ENCODE results near the gene TENM4.
A peak's percentile ranks its signal among the peaks of the same experiment; 100 is the strongest.

TENM4 gene

DNA sequence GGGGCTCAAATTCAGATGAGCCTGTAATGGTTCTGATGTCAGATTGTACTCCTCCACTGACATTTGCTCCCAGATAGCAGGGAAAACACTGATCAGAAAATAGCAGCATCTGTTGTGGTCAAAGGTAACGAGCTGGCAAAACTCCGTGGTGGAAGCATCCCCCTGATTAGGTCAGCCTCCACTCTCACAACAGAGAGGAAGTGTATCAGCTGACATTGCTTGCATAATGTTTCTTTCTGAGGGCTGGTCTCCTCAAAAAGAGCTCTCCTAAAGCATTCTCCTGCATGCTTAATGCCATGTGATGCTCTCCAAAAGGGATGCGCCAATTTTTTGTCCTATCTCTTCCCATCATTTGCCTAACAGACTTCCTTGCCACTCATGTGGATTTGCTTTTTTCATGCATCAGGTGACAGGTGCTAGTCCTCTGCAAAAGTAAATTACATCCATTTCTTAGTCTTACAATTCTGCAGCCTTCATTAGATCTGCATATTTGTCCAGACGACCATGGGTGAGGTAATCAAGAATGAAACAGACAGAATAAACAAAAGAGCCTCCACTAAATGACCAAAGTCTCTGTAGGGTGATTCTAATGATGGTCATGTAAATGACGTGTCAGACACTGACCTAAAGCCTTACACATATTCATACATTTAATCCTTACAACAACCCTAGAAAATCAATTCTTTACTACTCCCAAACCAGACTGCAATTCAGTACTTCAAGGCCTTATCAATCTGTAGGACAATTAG, 6.4 kb upstream of the TENM4 start:
- DNase-seq (ENCODE audit: low spot score) = no peak

DNA sequence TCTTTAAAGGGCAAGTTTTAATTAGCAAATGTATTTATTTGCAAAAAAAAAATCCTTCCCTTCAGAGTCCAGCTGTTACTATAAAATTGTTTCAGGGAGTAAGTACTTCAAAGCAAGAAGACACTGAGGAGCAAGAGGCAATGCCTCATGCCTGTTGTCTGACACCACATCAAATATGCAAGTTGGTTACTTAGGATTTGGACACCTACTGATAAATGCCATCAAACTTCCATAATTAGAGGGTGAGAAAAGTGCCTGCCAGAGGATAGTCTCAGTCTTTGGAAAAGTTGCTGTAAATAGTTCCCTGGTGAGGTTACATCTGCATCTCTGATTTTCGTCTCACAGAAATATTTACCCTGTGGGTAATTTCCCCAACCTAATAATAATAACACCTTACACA, 4.1 kb upstream of the TENM4 start:
- no peak for DNase-seq (ENCODE audit: low spot score)

DNA sequence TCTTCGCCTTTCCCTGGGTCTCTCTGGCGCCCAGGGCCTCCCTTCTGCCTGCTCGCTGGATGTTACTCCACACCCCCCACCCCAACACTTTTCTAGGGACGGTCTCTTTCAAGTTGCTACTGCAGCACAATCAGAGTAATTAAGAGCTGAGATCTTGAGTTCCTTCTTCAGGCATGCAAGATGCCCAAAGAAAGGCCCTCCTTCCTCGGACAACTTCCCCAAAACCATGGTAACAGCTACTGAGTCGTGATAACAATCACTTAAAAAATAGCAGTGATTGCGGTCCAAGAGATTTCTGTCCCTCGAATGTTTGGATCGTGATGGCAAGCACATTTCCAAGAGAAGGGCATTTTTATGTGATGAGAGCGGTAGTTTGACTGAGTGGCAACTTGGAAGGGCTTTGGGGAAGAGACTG, 638 bp upstream of the TENM4 start:
- no peak for DNase-seq (ENCODE audit: low spot score)

DNA sequence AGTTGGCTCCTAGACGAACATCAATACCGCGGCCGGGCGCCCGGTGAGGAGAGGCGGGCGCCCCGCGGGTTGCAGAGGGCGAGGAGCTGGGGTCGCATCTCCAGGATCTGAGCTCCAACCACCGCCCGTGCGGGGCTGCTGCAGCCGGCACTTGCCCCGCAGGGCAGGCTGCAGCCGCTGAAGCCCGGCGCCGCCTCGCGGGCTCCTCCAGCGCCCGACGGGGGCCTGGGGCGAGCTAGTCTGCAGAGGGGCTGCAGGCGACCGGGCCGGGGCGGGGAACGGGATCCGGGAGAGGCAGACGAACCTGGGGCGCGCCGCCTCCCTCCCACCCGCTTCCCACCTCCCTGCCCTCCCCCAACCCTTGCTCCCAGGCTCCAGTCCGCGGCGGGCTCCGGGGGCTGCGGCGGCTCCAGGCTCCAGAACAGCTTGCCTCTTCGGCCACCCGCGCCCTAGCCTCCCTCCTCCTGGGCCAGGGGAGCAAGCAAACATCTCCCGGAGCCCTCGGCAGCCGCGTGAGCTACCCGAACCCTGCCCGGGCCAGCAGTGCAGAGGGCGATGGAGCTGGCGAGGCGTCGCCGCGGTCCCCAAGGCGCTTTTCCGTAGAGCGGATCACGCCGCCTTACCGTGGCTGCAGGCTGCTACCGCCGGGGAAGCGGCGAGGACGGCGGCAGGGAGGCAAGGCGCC, 802 bp downstream of the TENM4 start:
- DNase-seq (ENCODE audit: low spot score) = peak; percentile 6

DNA sequence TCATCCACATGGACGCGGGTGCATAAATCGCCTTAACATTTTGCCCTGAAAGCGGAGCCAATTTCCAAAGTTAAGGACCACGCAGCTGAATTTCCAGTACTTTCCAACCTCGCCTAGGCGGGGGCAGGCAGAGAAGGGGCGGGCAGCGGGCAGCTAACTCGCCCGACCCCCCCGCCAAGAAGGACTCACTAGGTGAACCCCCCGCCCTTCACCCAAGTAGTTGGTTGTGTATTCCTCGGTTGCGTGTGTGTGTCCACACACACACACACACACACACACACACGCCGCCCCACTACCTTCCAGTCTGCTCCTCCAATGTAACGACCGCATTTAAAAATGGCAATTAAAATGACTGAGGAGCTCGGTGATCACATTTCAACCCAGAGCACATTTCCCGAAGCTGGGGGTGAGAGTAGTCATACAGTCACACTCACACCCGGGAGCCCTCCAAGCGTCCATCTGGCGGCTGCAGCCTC, 1.4 kb downstream of the TENM4 start:
- peak; percentile 12 for DNase-seq (ENCODE audit: low spot score)

DNA sequence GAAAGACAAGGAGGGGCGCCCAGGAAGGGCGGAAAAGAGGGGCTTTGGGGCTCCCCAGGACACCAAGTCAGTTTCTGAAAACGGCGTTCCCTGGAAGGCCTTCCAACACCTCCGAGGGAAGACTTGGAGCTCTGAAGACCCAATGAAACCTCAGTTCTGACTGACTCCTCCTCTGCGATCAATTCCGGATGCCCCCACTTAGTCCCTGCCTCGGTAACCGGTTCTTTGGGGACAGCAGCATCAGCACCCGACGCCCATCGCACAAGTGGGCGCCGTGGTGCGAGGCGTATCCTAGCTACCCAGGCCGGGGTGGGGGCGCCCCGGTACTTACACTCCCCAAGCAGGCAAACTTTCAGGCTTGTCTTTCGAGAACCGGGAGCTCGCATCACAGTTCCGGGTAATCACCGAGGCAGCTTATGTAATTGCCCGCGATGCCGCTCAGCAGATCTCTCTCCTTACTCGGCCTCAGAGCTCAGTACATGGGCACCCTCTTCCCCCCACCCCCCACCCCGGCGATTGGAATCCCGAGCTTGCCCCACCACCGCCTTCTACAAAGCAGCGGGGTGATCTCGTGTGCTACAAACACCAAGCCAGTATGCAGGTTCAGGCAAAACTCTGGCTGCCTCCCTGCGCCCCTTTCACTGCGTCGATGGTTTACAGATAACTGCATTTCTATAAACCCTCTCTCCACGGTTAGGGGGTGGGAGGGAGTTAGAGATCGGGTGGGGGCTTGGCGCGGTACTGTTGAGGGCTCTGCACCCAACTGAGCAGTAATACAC, 2.0 kb downstream of the TENM4 start:
- DNase-seq (ENCODE audit: low spot score) = peak; percentile 23

DNA sequence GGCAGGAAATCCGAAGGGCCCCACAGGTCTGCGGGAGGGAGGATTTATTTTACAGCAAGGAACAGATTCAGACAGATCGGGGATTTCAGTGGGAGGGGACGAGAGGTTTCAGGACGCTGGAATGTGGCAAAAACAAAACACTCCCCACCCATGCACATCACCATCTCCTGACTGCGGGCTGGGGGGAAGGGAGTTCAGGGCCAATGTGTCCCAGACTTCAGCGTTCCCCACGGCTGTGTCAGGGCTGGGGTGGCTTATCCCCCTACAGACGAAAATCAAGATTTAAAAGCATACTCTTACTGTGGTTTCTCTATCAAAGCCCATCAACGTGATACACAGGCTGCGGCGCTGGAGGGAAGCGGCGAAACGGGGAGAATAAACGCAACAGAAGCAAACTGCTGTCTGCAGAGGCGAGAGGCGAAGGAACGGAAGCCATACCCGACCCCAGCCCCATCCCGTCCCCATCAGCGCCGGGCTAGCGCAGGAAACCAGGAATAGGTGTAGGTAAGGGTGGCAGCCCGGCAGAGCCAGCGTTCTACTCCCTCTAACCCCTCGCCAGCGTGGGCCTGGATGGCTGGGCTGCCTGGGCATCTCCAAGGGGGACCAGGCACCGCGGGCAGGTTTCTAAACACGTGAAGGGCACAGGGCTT, 2.7 kb downstream of the TENM4 start:
- peak; percentile 20 for DNase-seq (ENCODE audit: low spot score)

DNA sequence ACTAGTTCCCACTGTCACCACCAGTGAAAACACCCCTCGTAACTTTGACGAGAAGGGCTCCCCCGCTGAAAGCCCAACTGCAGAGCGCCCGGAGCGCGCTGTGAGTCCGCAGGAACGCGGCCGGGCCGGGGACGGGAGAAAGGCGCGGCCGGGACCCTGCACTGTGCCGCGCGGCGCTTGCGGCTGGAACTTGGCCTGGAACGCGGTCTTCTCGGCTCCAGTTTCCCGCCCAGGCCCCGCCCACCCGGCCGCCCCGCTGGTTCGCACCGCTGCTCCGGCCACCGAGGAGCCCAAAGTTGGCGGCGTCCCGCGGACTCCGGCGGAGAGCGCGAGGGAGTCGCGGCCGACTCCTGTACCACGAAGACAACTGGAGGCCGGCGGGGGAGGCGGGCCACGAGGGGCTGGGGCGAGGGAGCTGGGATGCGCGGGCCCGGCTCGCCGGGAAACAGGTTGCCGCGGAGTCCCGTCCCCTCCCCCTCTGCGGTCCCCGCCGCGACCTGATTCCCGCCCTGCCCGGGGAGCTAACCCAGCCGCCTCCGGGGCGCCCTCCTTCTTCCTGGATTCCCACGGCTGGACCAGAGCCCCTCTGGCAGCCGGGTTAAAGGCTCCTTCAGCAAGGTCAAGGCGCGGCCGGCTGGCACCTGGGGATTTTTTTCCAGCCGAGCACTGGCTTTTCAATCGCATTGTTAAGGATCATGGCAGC, 3.4 kb downstream of the TENM4 start:
- DNase-seq (ENCODE audit: low spot score) = peak; percentile 24

DNA sequence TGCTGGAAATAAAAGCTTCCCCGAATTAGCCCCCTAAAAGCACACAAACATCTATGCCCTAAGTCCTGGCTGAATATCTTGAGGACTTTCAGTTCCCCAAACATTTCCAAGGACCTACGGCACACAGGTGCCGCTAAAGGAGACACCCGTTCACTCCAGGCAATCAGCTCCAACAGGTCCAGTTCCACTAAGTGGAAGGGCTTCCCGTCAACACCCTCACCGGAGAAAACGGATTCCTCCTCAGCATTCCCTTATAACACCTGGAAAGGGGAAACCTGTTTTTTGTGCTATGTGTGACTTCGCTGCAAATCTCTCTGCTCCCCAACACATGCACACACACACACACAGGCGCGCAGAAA, 3.9 kb downstream of the TENM4 start:
- DNase-seq (ENCODE audit: low spot score) = no peak

DNA sequence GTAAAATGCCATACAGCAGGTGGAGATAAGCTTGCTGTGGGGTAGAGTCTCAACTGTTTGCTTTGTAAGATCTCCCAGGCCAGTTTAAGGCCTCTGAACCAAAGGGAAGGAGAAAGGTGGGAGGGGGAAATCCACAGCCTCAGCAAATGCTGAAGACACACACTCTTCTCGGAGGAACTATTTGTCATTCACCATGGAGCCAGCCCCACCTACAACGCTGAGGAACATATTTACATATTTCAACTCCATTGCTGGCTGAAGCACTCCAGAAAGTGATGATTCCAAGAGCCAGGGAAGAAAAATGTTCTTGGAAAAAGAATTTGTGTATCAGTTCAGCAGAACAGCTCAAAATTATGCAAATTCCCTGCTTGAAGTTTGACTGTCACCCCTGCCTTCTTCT, 6.5 kb downstream of the TENM4 start:
- no peak for DNase-seq (ENCODE audit: low spot score)

DNA sequence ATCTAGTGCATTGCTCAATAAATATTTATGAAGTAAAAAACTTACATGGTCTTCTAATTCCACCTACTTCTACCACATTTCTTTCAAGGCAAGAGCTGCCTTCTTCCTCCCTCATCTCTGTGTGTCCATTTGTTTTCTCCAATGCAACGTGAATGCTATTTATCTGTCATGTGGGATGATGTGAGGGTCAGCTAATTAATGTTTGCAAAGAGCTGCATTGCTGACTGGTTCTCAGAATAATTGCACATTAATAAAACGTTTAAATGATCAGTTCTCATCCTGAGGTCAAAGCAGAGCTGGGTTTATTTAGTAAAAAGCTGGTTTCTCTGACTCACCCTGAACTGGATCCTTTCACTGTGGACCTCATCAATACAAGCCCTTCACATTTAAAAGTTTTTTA, 8.7 kb downstream of the TENM4 start:
- DNase-seq (ENCODE audit: low spot score) = no peak

DNA sequence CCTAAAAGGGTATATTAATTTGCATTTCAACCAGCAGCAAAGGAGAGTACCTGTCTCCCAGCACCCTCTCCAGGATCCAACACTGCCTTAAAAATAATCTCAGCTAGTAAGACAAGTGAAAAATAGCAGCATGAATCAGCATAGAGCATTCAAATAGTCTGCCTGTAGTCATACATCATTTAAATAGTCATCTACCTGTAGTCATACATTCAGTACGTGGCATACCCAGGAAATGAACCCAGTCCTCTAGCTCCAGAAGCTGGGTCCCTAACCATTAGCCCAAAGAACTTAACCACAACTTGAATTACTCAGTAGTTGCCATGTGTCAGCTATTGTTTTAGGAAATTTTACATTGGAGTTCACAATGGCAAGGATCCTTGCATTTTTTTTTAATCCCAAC, 9.3 kb downstream of the TENM4 start:
- DNase-seq (ENCODE audit: low spot score) = no peak

DNA sequence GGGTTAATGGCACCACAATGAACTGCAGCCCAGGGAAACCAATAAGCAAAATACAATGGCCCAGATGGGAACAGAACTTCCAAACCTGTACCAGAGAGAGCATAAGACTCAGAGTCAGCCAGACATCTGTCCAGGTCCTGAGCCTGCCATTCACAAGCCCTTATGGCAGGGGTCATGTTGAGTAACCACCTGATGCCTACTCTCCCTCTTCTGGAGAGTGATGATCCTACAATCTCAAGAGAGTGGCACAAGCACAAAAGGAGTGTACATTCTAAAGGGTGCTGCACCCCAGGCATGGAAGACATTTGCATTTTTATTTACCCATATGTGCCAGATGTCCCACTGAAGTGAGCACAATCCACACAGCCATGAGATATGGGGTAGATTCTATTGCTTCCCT, 10.6 kb downstream of the TENM4 start:
- DNase-seq (ENCODE audit: low spot score) = no peak

DNA sequence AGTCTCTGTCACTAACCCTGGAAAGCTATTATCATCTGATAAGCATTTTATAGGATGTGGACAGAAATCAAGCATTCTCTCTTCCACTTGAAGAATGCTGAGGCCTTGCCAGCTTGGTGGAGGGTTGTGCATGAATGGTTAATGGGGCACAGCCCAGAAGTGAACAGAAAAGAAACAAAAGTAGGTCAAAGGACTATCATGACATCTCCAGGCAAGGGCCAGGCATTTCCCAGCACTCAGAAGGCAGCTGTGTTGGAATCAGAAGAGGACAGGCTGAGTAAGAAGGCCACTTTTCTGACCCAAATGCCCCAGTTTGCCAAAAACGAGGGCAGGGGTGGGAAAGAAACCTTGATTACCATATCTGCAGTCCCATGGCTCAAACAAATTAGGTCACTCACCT, 12.4 kb downstream of the TENM4 start:
- DNase-seq (ENCODE audit: low spot score) = no peak

DNA sequence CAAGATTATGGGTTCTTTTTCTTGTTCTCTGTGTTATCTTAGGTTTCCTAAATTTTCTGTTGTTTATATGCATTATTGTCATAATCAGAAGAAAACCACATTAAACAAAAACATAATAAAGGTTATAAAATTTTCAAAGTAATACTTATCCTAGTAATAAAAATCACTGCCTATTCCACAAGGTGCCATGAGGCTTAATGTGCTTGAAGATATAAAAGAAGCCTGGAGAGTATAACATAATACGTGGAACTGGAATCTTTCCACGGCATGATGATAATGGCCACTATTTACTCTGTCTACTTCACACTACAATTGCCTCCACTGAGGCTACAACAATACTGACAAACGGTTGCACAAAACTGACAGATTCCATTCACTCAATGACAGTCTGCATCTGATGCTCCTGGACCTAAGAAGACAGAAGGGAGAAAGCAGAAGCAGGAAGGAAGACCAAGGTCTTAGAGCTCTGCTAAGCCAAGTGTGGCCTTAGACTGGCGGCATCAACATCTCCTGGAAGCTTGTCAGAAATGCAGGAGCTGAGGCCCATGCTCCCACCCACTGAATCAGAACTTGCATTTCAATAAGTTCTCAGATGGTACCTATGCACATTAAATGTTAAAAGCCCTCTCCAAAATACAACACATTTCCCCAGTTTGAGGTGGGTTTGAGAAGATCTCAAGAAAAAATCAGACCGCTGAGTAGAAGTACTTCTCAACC, 13.1 kb downstream of the TENM4 start:
- DNase-seq (ENCODE audit: low spot score) = no peak

DNA sequence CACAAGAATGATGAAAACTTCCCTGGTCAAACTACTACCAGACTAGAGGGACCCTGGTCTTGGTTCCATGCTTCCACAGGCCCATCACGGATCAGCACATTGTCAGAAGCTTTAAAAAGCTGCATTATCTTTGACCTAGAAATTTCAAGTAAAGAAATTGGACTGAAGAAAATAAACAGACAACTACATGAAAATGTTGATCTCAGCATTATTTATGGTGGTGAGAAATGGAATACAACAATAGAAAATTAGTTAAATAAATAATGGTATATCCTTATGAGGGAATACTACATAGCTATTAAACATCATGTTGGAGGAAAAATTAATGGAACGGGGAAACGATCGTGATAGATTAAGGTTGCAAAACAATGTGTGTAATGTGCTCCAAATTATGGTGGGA, 13.7 kb downstream of the TENM4 start:
- no peak for DNase-seq (ENCODE audit: low spot score)

DNA sequence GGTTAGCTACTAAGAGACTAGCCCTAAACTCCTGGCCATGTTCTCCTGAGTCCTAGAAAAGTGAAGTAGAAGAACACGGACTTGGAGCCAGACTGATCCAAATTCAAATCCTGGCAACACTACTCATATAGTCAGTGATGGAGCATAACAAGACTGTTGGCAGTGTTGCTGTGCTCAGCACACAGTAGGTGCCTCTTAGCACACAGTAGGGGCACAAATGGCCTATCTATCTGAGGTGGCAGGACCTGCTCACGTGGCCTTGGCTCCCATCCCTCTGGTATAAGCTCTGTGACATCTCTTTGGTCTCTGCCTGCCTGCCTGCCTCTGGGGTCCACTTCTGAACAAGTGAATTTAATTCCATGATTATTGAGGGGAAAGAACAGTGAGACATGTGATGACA, 15.4 kb downstream of the TENM4 start:
- no peak for DNase-seq (ENCODE audit: low spot score)

DNA sequence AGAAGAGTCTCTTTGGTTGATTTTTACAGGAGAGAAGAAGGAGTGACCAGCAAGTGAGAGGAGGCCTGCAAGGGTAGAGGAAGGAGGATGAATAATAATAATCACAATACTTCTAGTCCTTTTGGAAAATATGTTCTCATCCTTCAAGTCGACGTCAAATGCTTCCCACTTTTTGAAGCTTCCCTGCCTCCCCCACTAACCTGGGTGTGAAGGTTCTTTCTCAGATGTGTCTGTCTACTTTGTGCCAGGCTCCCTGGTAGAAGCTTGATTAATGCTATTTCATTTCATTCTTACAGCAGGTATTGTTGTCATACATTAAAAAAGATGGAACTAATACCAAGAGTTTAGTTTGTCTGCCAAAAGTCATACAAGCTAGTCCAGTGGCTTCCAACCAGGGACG, 17.1 kb downstream of the TENM4 start:
- DNase-seq (ENCODE audit: low spot score) = no peak

DNA sequence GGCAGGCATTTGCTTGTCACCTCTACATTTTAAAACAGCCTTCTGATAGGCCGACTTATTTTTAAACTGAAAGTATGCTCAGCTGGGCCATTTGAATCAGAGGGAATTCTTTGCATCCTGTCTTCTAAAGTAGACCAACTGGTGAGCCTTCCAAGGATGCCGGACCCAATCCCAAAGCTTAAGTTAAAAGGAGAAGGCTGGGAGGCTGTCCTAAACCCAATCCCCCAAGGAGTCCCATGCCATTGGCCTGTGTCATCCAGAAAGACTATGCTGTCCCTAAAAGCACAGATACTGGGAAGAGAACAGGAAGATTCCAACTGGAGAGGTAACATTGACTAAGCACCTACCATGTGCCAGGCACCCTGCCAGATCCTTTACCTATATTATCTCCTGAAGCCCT, 18.0 kb downstream of the TENM4 start:
- no peak for DNase-seq (ENCODE audit: low spot score)

DNA sequence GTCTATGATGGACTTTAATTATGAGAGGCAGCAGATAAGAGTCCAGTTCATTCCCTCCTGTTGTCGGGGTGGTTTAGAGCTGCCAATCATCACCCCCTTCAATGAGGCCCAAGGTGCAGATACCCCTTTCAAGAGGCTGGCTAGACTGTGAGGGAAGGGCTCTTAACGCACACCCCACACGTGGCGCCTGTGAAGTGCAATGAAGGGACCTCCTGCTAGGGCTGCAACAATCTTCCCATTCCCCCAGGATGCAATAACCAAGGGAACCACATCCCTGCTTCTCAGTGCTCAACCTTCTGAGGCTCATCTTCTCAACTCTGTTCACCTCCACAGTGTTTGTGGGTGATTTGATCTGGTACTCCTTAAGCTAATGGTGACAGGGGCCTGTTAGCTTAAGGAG, 19.0 kb downstream of the TENM4 start:
- no peak for DNase-seq (ENCODE audit: low spot score)

DNA sequence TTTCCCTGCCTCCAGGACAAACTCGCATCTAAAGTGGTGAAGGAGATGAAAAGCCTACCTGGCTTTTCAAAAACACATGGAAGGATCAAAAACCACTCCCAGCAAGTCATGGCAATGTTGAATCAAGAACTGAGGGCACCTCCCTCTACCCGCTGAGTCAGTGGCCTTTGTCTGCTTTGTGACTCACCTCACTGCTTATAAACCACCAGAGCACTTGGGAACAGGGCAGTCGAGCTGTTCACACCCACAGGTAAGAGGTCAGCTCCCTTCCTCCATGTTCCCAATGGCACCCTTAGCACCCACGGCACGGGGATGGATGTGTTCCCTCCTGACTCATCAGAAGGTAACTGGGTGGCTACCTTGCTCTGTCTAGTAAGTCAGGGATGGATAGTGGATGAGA, 21.7 kb downstream of the TENM4 start:
- no peak for DNase-seq (ENCODE audit: low spot score)

Measured in cerebellar cortex (tissue), 1 donor.